ENCODE data around the gene FNDC7.
"Not testable (repeated sequence)": the region's sequence is repeated elsewhere in the genome, so short reads cannot be mapped to it uniquely, and the experiment has no call there.

The FNDC7 gene

DNA sequence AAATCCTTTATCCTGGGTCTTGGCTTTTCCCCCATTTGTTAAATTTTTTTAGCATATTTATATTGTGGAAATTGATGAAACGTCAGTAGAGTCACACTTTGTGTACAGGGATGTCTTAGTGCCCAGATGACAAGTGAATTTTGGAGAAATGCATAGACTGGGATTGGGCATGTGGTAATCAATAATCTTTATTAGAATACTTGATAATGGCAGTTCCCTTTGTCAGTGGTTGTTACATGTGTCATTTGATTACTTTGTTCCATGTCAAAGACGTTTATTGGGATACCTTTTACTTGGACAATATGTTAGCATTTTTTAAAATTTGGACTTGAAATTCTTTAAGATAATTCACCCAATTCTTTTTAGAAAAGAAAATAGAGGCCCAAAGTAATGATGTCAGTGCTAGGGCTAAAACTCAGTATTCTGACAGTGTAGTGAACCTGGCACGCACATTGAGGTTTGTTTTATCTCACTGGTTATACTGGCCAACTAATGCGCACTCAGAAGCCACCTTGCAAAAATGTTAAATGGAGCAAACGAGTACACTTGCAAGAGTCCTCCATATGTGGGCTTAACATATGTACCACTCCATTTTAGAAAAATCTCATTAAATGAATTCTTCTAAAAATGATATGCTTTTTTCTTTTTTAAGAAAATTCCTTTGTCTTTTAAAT, 11.4 kb upstream of the FNDC7 start:
- H3K4me1 ChIP-seq (ENCODE audit: control insufficient read depth, insufficient read depth, low read length) = peaks cover 11% of the 10 kb centered on the region
- H3K36me3 ChIP-seq (ENCODE audit: control insufficient read depth, insufficient read depth, low read length, severe bottlenecking) = peaks cover 60% of the 10 kb centered on the region
- no peaks in the 10 kb centered on the region for H3K9me3 ChIP-seq (ENCODE audit: control insufficient read depth, low read length)
- DNase-seq (ENCODE audit: low read depth) = no peak
- H3K4me3 ChIP-seq (ENCODE audit: low read length) = no peak overlapping the region
- no peaks in the 10 kb centered on the region for H3K27me3 ChIP-seq (replicated peaks; ENCODE audit: control insufficient read depth, insufficient read depth, low read length)
- H3K9ac ChIP-seq (ENCODE audit: low read length) = no peak overlapping the region

DNA sequence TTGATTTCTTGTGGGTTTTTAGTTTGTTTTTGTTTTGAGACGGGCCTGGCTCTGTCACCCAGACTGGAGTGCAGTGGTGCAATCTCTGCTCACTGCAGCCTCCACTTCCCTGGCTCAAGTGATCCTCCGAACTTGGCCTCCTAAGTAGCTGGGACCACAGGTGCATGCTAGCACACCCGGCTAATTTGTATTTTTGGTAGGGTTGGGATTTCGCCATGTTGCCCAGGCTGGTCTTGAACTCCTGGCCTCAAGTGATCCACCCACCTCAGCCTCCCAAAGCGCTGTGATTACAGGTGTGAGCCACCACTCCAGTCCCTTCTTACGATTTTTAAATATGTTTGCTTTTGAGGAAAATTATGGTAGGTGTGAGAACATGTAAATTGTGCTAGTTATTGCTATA, 10.6 kb upstream of the FNDC7 start:
- not testable (repeated sequence) for H3K4me3 ChIP-seq (ENCODE audit: low read length); H3K27me3 ChIP-seq (replicated peaks; ENCODE audit: control insufficient read depth, insufficient read depth, low read length); DNase-seq (ENCODE audit: low read depth); H3K9ac ChIP-seq (ENCODE audit: low read length); H3K9me3 ChIP-seq (ENCODE audit: control insufficient read depth, low read length)
- peaks cover 52% of the 10 kb centered on the region for H3K36me3 ChIP-seq (ENCODE audit: control insufficient read depth, insufficient read depth, low read length, severe bottlenecking)
- peaks cover 11% of the 10 kb centered on the region for H3K4me1 ChIP-seq (ENCODE audit: control insufficient read depth, insufficient read depth, low read length)

GRCh38 chr1:108703939-108704338, 8.8 kb upstream of the FNDC7 start:
- Histone ChIP-seq H3K27me3 (replicated peaks; ENCODE audit: control insufficient read depth, insufficient read depth, low read length) (no peaks in the 10 kb centered on the region), H3K4me1 (ENCODE audit: control insufficient read depth, insufficient read depth, low read length) (peaks cover 22% of the 10 kb centered on the region), H3K9ac (ENCODE audit: low read length) (no peak overlapping the region), H3K9me3 (ENCODE audit: control insufficient read depth, low read length) (no peaks in the 10 kb centered on the region), H3K4me3 (ENCODE audit: low read length) (no peak overlapping the region), H3K36me3 (ENCODE audit: control insufficient read depth, insufficient read depth, low read length, severe bottlenecking) (peaks cover 34% of the 10 kb centered on the region)
- DNase-seq (ENCODE audit: low read depth) = no peak

DNA sequence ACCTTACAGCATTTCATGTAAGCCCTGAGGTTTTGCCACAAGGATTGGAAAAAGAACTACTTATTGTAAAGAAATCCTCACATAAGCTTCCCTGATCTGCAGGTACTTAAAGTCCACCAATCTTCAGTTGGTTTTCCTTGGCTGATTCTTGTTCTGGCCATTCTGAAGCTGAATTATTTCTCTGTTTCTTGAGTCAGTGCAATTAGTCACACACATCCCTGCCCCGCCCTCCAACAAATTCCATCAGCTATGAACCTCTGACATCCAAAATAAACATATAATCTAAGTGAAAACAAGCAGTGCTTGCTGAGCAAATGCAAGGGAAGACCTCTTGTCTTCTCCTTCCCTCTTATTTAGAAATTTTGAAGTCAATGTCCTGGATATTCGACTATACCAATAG, 8.2 kb upstream of the FNDC7 start:
- Histone ChIP-seq H3K36me3 (ENCODE audit: control insufficient read depth, insufficient read depth, low read length, severe bottlenecking) (peaks cover 29% of the 10 kb centered on the region), H3K27me3 (replicated peaks; ENCODE audit: control insufficient read depth, insufficient read depth, low read length) (no peaks in the 10 kb centered on the region), H3K9ac (ENCODE audit: low read length) (no peak overlapping the region), H3K4me3 (ENCODE audit: low read length) (no peak overlapping the region), H3K9me3 (ENCODE audit: control insufficient read depth, low read length) (no peaks in the 10 kb centered on the region), H3K4me1 (ENCODE audit: control insufficient read depth, insufficient read depth, low read length) (peaks cover 25% of the 10 kb centered on the region)
- peak; percentile 84 for DNase-seq (ENCODE audit: low read depth)

DNA sequence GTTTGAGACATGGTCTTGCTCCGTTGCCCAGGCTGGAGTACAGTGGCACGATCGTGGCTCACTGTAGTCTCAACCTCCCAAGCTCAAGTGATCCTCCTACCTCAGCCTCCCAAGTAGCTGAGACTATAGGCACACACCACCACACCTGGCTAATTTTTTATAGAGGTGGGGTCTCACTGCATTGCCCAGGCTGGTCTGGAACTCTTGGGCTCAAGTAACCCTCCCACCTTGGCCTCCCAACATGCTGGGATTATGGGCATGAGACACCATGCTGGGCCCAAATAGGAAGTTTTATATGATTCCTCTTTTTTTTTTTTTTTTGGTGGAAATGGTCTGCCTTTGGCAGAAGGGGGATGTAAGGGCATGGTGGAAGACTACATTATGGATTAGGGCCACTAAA, 6.1 kb upstream of the FNDC7 start:
- Histone ChIP-seq H3K4me1 (ENCODE audit: control insufficient read depth, insufficient read depth, low read length) (peaks cover 25% of the 10 kb centered on the region), H3K27me3 (replicated peaks; ENCODE audit: control insufficient read depth, insufficient read depth, low read length) (no peaks in the 10 kb centered on the region), H3K9ac (ENCODE audit: low read length) (no peak overlapping the region), H3K4me3 (ENCODE audit: low read length) (no peak overlapping the region), H3K9me3 (ENCODE audit: control insufficient read depth, low read length) (no peaks in the 10 kb centered on the region), H3K36me3 (ENCODE audit: control insufficient read depth, insufficient read depth, low read length, severe bottlenecking) (peaks cover 7% of the 10 kb centered on the region)
- no peak for DNase-seq (ENCODE audit: low read depth)

GRCh38 chr1:108708691-108709660, 3.7 kb upstream of the FNDC7 start:
- Histone ChIP-seq H3K9ac (ENCODE audit: low read length) (no peak overlapping the region), H3K4me3 (ENCODE audit: low read length) (no peak overlapping the region), H3K36me3 (ENCODE audit: control insufficient read depth, insufficient read depth, low read length, severe bottlenecking) (no peaks in the 10 kb centered on the region), H3K27me3 (replicated peaks; ENCODE audit: control insufficient read depth, insufficient read depth, low read length) (no peaks in the 10 kb centered on the region), H3K9me3 (ENCODE audit: control insufficient read depth, low read length) (no peaks in the 10 kb centered on the region), H3K4me1 (ENCODE audit: control insufficient read depth, insufficient read depth, low read length) (peaks cover 23% of the 10 kb centered on the region)
- DNase-seq (ENCODE audit: low read depth) = no peak

DNA sequence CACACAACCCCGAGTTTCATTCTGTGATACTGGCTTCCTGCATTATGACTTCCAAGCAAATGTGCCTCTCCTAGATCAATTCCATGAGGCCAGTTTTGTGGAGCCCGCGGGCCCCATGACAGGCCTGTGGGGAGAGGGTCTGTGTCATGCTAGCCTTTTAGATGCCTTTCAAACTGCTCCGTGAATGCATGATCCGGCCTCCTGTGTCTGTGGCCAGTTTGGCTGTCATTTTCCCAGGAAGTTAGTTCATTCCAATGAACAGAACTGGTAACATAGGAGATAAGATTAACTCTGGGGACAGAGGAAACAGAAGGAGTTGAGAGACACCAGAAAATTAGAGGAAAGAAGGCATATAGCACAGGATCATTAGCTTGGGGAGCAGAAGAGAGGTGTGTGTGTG, 3.2 kb downstream of the FNDC7 start:
- no peak overlapping the region for H3K9ac ChIP-seq (ENCODE audit: low read length)
- H3K4me1 ChIP-seq (ENCODE audit: control insufficient read depth, insufficient read depth, low read length) = peaks cover 22% of the 10 kb centered on the region
- no peak for DNase-seq (ENCODE audit: low read depth)
- no peaks in the 10 kb centered on the region for H3K36me3 ChIP-seq (ENCODE audit: control insufficient read depth, insufficient read depth, low read length, severe bottlenecking)
- no peaks in the 10 kb centered on the region for H3K27me3 ChIP-seq (replicated peaks; ENCODE audit: control insufficient read depth, insufficient read depth, low read length)
- H3K4me3 ChIP-seq (ENCODE audit: low read length) = no peak overlapping the region
- H3K9me3 ChIP-seq (ENCODE audit: control insufficient read depth, low read length) = no peaks in the 10 kb centered on the region

GRCh38 chr1:108716437-108717230, 3.9 kb downstream of the FNDC7 start:
- Histone ChIP-seq H3K9me3 (ENCODE audit: control insufficient read depth, low read length) (no peaks in the 10 kb centered on the region), H3K4me1 (ENCODE audit: control insufficient read depth, insufficient read depth, low read length) (peaks cover 27% of the 10 kb centered on the region), H3K27me3 (replicated peaks; ENCODE audit: control insufficient read depth, insufficient read depth, low read length) (no peaks in the 10 kb centered on the region), H3K36me3 (ENCODE audit: control insufficient read depth, insufficient read depth, low read length, severe bottlenecking) (no peaks in the 10 kb centered on the region), H3K9ac (ENCODE audit: low read length) (no peak overlapping the region), H3K4me3 (ENCODE audit: low read length) (no peak overlapping the region)
- no peak for DNase-seq (ENCODE audit: low read depth)

- DNase-seq (ENCODE audit: low read depth) = no peak
- Histone ChIP-seq H3K36me3 (ENCODE audit: control insufficient read depth, insufficient read depth, low read length, severe bottlenecking) (no peaks in the 10 kb centered on the region), H3K9ac (ENCODE audit: low read length) (no peak overlapping the region), H3K9me3 (ENCODE audit: control insufficient read depth, low read length) (no peaks in the 10 kb centered on the region), H3K4me3 (ENCODE audit: low read length) (no peak overlapping the region), H3K4me1 (ENCODE audit: control insufficient read depth, insufficient read depth, low read length) (peaks cover 29% of the 10 kb centered on the region), H3K27me3 (replicated peaks; ENCODE audit: control insufficient read depth, insufficient read depth, low read length) (no peaks in the 10 kb centered on the region)
Measured at GRCh38 chr1:108717774-108718316, 5.1 kb downstream of the FNDC7 start.

- Histone ChIP-seq H3K4me3 (ENCODE audit: low read length) (no peak overlapping the region), H3K9me3 (ENCODE audit: control insufficient read depth, low read length) (no peaks in the 10 kb centered on the region), H3K9ac (ENCODE audit: low read length) (peak overlapping the region; percentile 17), H3K4me1 (ENCODE audit: control insufficient read depth, insufficient read depth, low read length) (peaks cover 29% of the 10 kb centered on the region), H3K36me3 (ENCODE audit: control insufficient read depth, insufficient read depth, low read length, severe bottlenecking) (no peaks in the 10 kb centered on the region), H3K27me3 (replicated peaks; ENCODE audit: control insufficient read depth, insufficient read depth, low read length) (no peaks in the 10 kb centered on the region)
- DNase-seq (ENCODE audit: low read depth) = no peak
Measured at GRCh38 chr1:108718927-108719655, 6.4 kb downstream of the FNDC7 start.
